ENCODE measurements around the gene CYP4V2.
"Not testable (repeated sequence)": the region's sequence is repeated elsewhere in the genome, so short reads cannot be mapped to it uniquely, and the experiment has no call there.

The CYP4V2 gene

DNA sequence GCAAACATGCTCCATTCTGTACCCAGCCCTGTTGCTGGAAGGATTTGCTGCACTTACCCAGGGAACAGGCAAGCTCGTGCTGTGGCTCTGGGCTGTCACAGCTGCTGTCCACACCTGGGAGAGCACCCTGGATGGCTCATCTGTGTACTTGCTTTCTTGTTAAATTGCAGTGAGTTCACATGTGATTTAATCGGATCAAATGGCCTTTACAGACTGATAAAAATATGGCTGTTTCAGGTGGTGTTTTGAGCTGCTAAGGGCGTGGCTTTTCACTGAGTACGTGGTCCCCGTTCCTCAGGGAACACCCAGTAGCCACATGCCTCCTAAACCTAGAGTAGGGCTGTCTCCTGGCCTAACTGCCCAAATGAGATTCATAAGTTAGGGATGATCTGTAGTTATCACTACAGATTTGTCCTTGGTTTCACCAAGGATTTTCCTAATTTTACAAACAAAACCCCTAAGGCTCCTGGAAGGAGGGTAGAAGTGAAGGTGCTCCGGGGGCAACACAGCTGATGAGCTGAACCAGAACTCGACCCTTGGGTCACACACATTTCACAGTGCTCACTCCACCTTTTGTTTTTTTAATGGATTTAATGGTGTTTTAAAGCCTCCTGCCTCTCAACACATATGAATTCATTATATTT is 49.6 kb downstream of the CYP4V2 start:
- POLR2A ChIA-PET, result no interaction called here

DNA sequence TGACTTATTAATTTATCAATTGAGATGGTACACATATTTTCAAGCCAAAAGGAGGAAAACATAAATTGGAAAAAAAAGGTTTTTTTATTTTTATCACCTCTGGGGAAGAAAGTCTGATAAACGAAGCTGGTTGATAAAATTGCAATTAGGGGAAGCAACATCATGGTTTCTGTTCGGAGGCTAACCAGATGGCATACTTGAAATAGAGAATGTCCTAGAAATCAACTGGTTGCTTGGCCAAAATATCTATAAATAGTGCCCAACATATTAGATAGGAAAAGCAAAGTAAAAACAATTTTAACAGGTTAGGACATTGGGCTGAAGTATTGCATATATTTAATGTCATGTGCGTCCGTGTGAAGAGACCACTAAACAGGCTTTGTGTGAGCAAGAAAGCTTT is 50.2 kb downstream of the CYP4V2 start:
- DNase-seq (ENCODE audit: extremely low spot score), result no peak
- ChIA-PET CTCF (no interaction called here), POLR2A (no interaction called here)
- TF ChIP-seq SP1 (IDR thresholded peaks at IDR 0.05) (no peak), CTBP1 (IDR thresholded peaks at IDR 0.05; ENCODE audit: borderline replicate concordance) (no peak), PKNOX1 (IDR thresholded peaks at IDR 0.05) (no peak), ARNT (IDR thresholded peaks at IDR 0.05) (no peak), TARDBP (IDR thresholded peaks at IDR 0.05) (no peak), LEF1 (IDR thresholded peaks at IDR 0.05; ENCODE audit: borderline replicate concordance) (no peak), BHLHE40 (IDR thresholded peaks at IDR 0.05; ENCODE audit: borderline replicate concordance) (no peak), L3MBTL2 (conservative IDR thresholded peaks at IDR 0.05) (no peak), HDGF (IDR thresholded peaks at IDR 0.05; ENCODE audit: borderline replicate concordance) (no peak)

More for the DNA sequence above, 49.6 kb downstream of the CYP4V2 start:
- CTCF ChIA-PET, result no interaction called here
- DNase-seq (ENCODE audit: extremely low spot score), result no peak
- TF ChIP-seq SP1 (IDR thresholded peaks at IDR 0.05), result no peak
- TF ChIP-seq LEF1 (IDR thresholded peaks at IDR 0.05; ENCODE audit: borderline replicate concordance), result no peak
- no peak for TF ChIP-seq ELF4 (IDR thresholded peaks at IDR 0.05)
- TF ChIP-seq PKNOX1 (IDR thresholded peaks at IDR 0.05), result no peak
- TF ChIP-seq FOXK2 (IDR thresholded peaks at IDR 0.05), result no peak
- TF ChIP-seq L3MBTL2 (conservative IDR thresholded peaks at IDR 0.05), result no peak
- TF ChIP-seq FOXM1 (IDR thresholded peaks at IDR 0.05; ENCODE audit: borderline replicate concordance), result no peak

GRCh38 chr4:186242031-186242430 is 50.7 kb downstream of the CYP4V2 start:
- POLR2A ChIA-PET; DNase-seq (ENCODE audit: extremely low spot score); CTCF ChIA-PET: not testable (repeated sequence)

DNA sequence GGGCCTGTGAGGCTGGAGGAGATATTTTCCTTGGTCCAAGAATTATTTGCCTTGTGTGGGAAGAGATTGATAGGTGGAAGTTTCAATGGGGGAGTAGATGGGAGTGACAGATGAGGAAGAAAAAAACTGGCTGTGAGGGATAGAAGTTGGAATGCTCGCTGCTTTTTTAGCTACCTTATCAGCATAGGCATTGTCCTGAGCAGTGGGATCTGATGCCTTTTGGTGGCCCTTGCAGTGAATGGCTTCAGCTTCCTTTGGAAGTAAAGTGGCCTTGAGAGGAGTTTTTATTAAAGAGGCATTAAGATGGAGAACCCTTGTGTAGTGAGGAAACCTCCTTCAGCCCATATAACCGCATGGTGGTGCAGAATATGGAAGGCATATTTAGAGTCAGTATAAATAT is 52.0 kb downstream of the CYP4V2 start:
- no peak for DNase-seq (ENCODE audit: extremely low spot score)
- TF ChIP-seq FOXM1 (IDR thresholded peaks at IDR 0.05; ENCODE audit: borderline replicate concordance) (no peak), FOXA1 (IDR thresholded peaks at IDR 0.05) (no peak), ELF4 (IDR thresholded peaks at IDR 0.05) (no peak), FOXK2 (IDR thresholded peaks at IDR 0.05) (no peak), BHLHE40 (IDR thresholded peaks at IDR 0.05; ENCODE audit: borderline replicate concordance) (no peak), ARNT (IDR thresholded peaks at IDR 0.05) (no peak), SUZ12 (IDR thresholded peaks at IDR 0.05) (no peak)
- POLR2A ChIA-PET, result no interaction called here
- CTCF ChIA-PET, result no interaction called here

GRCh38 chr4:186244835-186245234 is 53.5 kb downstream of the CYP4V2 start:
- POLR2A ChIA-PET, result no interaction called here
- TF ChIP-seq L3MBTL2 (conservative IDR thresholded peaks at IDR 0.05), result no peak
- TF ChIP-seq ARNT (IDR thresholded peaks at IDR 0.05), result no peak
- TF ChIP-seq TARDBP (IDR thresholded peaks at IDR 0.05), result no peak
- DNase-seq (ENCODE audit: extremely low spot score), result no peak
- CTCF ChIA-PET, result no interaction called here

- DNase-seq (ENCODE audit: extremely low spot score); CTCF ChIA-PET: not testable (repeated sequence)
- POLR2A ChIA-PET, result interaction anchor here (0.6 kb wide), 1 partner anchor 176 kb away, joined by 3 read pairs; no protein-coding TSS in a partner anchor
Measured at GRCh38 chr4:186247062-186247752, 55.8 kb downstream of the CYP4V2 start.

DNA sequence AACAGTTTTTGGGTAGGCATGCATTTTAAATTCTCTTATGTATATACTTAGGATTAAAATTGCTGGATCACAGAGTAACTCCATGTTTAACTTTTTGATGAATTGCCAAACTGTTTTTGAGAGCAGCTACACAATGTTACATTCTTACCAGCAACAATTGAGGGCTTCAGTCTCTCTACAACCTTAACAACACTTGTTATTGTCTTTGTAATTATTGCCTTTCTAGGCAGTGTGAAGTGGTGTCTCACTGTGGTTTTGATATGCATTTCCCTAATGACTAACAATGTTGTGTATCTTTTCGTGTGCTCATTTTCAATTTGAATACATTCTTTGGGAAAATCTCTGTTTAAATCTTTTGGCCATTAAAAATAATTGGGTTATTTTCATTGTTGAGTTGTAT is 57.3 kb downstream of the CYP4V2 start:
- DNase-seq (ENCODE audit: extremely low spot score), result no peak

More for the DNA sequence above, 57.3 kb downstream of the CYP4V2 start:
- ChIA-PET POLR2A (no interaction called here), CTCF (no interaction called here)
- TF ChIP-seq SUZ12 (IDR thresholded peaks at IDR 0.05) (no peak), NFRKB (IDR thresholded peaks at IDR 0.05) (no peak), FOXM1 (IDR thresholded peaks at IDR 0.05; ENCODE audit: borderline replicate concordance) (no peak), HDGF (IDR thresholded peaks at IDR 0.05; ENCODE audit: borderline replicate concordance) (no peak), ELF4 (IDR thresholded peaks at IDR 0.05) (no peak), ZNF384 (IDR thresholded peaks at IDR 0.05) (no peak), L3MBTL2 (conservative IDR thresholded peaks at IDR 0.05) (no peak), BHLHE40 (IDR thresholded peaks at IDR 0.05; ENCODE audit: borderline replicate concordance) (no peak), FOXK2 (IDR thresholded peaks at IDR 0.05) (no peak), CTBP1 (IDR thresholded peaks at IDR 0.05; ENCODE audit: borderline replicate concordance) (no peak), FOXA1 (IDR thresholded peaks at IDR 0.05) (no peak), LEF1 (IDR thresholded peaks at IDR 0.05; ENCODE audit: borderline replicate concordance) (no peak), ARNT (IDR thresholded peaks at IDR 0.05) (no peak)

Data from HEK293T (cell line).